Esophagus squamous epithelium (tissue), 5 donors: ENCODE results near the gene CTSL. TPM values are rescaled to one million over a fixed set of nuclear protein-coding genes. Genes with fewer than 3 reads are reported as not detected.
"Not testable (repeated sequence)": the region's sequence is repeated elsewhere in the genome, so short reads cannot be mapped to it uniquely, and the experiment has no call there.

Source experiments
- DNase-seq: peaks from one replicate; lab custom pipeline; 2025; lab: John Stamatoyannopoulos, UW
- H3K27ac ChIP-seq, 4 donors: fragments of 200-600 bp; sonication (generic); one replicate each; pipeline ENCODE4 v1.5.1; 2016 to 2019; ENCODE audit warnings: mild to moderate bottlenecking in 1 of 4
- H3K27me3 ChIP-seq, 4 donors: fragments of 200-600 bp; sonication (generic); 1 replicate in 3 of 4; 2 replicates in 1 of 4; pipeline versions ENCODE4 v1.5.1 to v1.6.0; 2017 to 2021; ENCODE audit warnings: antibody characterized with exemption in 1 of 4
- H3K36me3 ChIP-seq, 3 donors: fragments of 200-600 bp; sonication (generic); one replicate each; pipeline ENCODE4 v1.5.1; 2016 to 2019
- H3K4me1 ChIP-seq, 3 donors: fragments of 200-600 bp; sonication (generic); one replicate each; pipeline ENCODE4 v1.5.1; 2017 to 2019
- H3K4me3 ChIP-seq, 4 donors: fragments of 200-600 bp; sonication (generic); 1 replicate in 3 of 4; 2 replicates in 1 of 4; pipeline ENCODE4 v1.5.1; 2016 to 2019; ENCODE audit warnings: mild to moderate bottlenecking in 2 of 4, moderate library complexity in 1 of 4
- H3K9me3 ChIP-seq, 3 donors: fragments of 200-600 bp; sonication (generic); one replicate each; pipeline ENCODE4 v1.5.1; 2016 to 2019
- CTCF ChIP-seq, 6 experiments: fragments of 450-650 bp in 4 of 6; fragments of 200-600 bp in 2 of 6; sonication (generic) in 2 of 6; IDR thresholded peaks; one replicate each; pipeline ENCODE4 v1.5.1; 2016 to 2019; ENCODE audit warnings: antibody characterized with exemption in 6 of 6, mild to moderate bottlenecking in 4 of 6, moderate library complexity in 4 of 6
- POLR2A ChIP-seq, 4 donors: fragments of 450-650 bp; IDR thresholded peaks; one replicate each; pipeline ENCODE4 v1.6.1; 2017; ENCODE audit warnings: antibody characterized with exemption in 4 of 4, mild to moderate bottlenecking in 4 of 4, moderate library complexity in 3 of 4
- WGBS, 2 donors: methylation state at CpG; one replicate each; pipeline ENCODE4 v1.1.5; 2018; 5-methylcytosine and 5-hydroxymethylcytosine counted together
- intact Hi-C: fragments of 100-400 bp; cut with DNase I; formaldehyde crosslinking; loops from one replicate; pipeline ENCODE4 v1.15.0; 2022
- total RNA-seq, 4 donors: library from RNA; depleted of rRNA; stranded (reverse); fragments of >200 nt; gene quantifications; one replicate each; pipeline ENCODE4 v1.1.0, GENCODE V29; 2016
- donor health status: DM: yes; HTN: yes; CAD: no.

The CTSL gene
- total RNA-seq, 4 donors from 2014 or later = 7.6 to 64.2 (median 42.4) TPM

DNA sequence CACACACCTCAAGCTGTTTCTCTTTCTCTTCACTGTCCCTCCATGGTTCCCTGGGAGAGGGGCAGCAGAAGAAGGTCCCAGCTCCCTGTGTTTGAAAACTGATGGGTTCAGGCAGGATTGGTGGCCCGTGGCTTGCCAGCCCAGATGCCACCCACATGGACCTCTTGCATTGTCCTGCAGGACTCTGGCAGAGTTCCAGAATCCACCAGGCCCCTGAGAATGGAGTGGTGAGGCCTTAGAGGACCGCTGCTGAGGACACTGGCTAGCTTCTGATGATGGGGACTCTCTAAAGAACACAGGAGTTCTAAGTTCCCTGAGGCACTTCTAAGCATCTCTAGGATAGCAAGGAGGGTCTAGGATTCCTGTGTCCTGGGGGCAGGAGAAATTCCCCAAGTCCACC lies 24.8 kb downstream of the CTSL start:
- 100% methylated on average over 1 of the region's 2 CpGs; no CpG with 5 or more reads in 1 of the 2 donors for WGBS, 2 donors
- H3K9me3 ChIP-seq = peaks cover 0 to 4% (median 0%) of the 10 kb centered on the region in 3 donors
- intact Hi-C loops = no loop called here

GRCh38 chr9:87751423-87751822 lies 25.5 kb downstream of the CTSL start:
- Histone ChIP-seq H3K9me3 (peaks cover 0 to 4% (median 0%) of the 10 kb centered on the region in 3 donors), H3K4me3 (no peak overlapping the region), H3K36me3 (no peaks in the 10 kb centered on the region), H3K4me1 (no peaks in the 10 kb centered on the region), H3K27ac (no peak overlapping the region), H3K27me3 (peaks cover 0 to 6% (median 0%) of the 10 kb centered on the region in 4 donors)
- intact Hi-C loops = no loop called here
- no peak for DNase-seq
- WGBS, 2 donors = 68 to 86% methylated on average over 3 of the region's 3 CpGs
- TF ChIP-seq POLR2A (IDR thresholded peaks at IDR 0.05) (no peak), CTCF (IDR thresholded peaks at IDR 0.05) (no peak)

More for the DNA sequence above, 24.8 kb downstream of the CTSL start:
- no peaks in the 10 kb centered on the region for H3K36me3 ChIP-seq
- H3K27me3 ChIP-seq = peaks cover 0 to 6% (median 0%) of the 10 kb centered on the region in 4 donors
- no peak for DNase-seq
- no peak for TF ChIP-seq CTCF (IDR thresholded peaks at IDR 0.05)
- no peak for TF ChIP-seq POLR2A (IDR thresholded peaks at IDR 0.05)
- no peak overlapping the region for H3K27ac ChIP-seq
- no peaks in the 10 kb centered on the region for H3K4me1 ChIP-seq
- no peak overlapping the region for H3K4me3 ChIP-seq

GRCh38 chr9:87751868-87752267 lies 25.9 kb downstream of the CTSL start:
- no peaks in the 10 kb centered on the region for H3K36me3 ChIP-seq
- TF ChIP-seq CTCF (IDR thresholded peaks at IDR 0.05) = no peak
- no peak for TF ChIP-seq POLR2A (IDR thresholded peaks at IDR 0.05)
- intact Hi-C loops = no loop called here
- no peak overlapping the region for H3K27ac ChIP-seq
- H3K4me1 ChIP-seq = no peaks in the 10 kb centered on the region
- WGBS, 2 donors = 33 to 56% methylated on average over 1 to 3 of the region's 4 CpGs
- peaks cover 0 to 6% (median 0%) of the 10 kb centered on the region in 4 donors for H3K27me3 ChIP-seq
- H3K4me3 ChIP-seq = no peak overlapping the region
- H3K9me3 ChIP-seq = peaks cover 0 to 4% (median 0%) of the 10 kb centered on the region in 3 donors
- no peak for DNase-seq

GRCh38 chr9:87753313-87753712 lies 27.4 kb downstream of the CTSL start:
- Histone ChIP-seq H3K9me3 (peaks cover 0 to 4% (median 0%) of the 10 kb centered on the region in 3 donors), H3K4me3 (no peak overlapping the region), H3K4me1 (no peaks in the 10 kb centered on the region), H3K27ac (no peak overlapping the region), H3K27me3 (no peaks in the 10 kb centered on the region), H3K36me3 (no peaks in the 10 kb centered on the region)
- TF ChIP-seq CTCF (IDR thresholded peaks at IDR 0.05) (no peak), POLR2A (IDR thresholded peaks at IDR 0.05) (no peak)
- WGBS, 2 donors = 38 to 48% methylated on average over 2 of the region's 2 CpGs
- no peak for DNase-seq
- intact Hi-C loops = no loop called here

DNA sequence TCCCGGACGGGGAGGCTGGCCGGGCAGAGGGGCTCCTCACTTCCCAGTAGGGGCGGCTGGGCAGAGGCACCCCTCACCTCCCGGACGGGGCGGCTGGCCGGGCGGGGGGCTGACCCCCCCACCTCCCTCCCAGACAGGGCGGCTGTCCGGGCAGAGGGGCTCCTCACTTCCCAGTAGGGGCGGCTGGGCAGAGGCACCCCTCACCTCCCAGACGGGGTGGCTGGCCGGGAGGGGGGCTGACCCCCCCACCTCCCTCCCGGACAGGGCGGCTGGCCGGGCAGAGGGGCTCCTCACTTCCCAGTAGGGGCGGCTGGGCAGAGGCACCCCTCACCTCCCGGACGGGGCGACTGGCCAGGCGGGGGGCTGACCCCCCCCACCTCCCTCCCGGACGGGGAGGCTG lies 32.4 kb downstream of the CTSL start:
- H3K9me3 ChIP-seq, H3K4me1 ChIP-seq, H3K36me3 ChIP-seq, intact Hi-C loops, H3K4me3 ChIP-seq, H3K27me3 ChIP-seq, H3K27ac ChIP-seq, DNase-seq: not testable (repeated sequence)
- WGBS, 2 donors = no CpG with 5 or more reads among the region's 24 CpGs

- H3K27me3 ChIP-seq, H3K4me3 ChIP-seq, H3K36me3 ChIP-seq, H3K27ac ChIP-seq, H3K9me3 ChIP-seq, intact Hi-C loops, DNase-seq, H3K4me1 ChIP-seq: not testable (repeated sequence)
Measured at GRCh38 chr9:87759980-87760379, 34.1 kb downstream of the CTSL start.
